ENCODE measurements around the gene LIN54. TPM values are rescaled to one million over a fixed set of nuclear protein-coding genes. Genes with fewer than 3 reads are reported as not detected.

The LIN54 gene
- total and polyA plus RNA-seq, 9 of the 15 experiments (the other 6 are each of a cell fraction or from before 2014, with no cell fraction given), result 2.2 to 22.5 (median 15.8) TPM

- TF ChIP-seq ARID3B (CRISPR knock-in tag; IDR thresholded peaks at IDR 0.05; ENCODE audit: borderline replicate concordance) (no peak), ETV1 (tag; conservative IDR thresholded peaks at IDR 0.05; ENCODE audit: low read depth) (peak; percentile 28; the same call in 1 of the 2 replicates), TOE1 (IDR thresholded peaks at IDR 0.05; ENCODE audit: borderline replicate concordance) (peak; percentile 95), TOE1 (CRISPR knock-in tag; IDR thresholded peaks at IDR 0.05; ENCODE audit: borderline replicate concordance, low read depth) (no peak), ZNF408 (CRISPR knock-in tag; IDR thresholded peaks at IDR 0.05; ENCODE audit: low read depth) (no peak), ZBTB7A (IDR thresholded peaks at IDR 0.05; ENCODE audit: borderline replicate concordance, control insufficient read depth, low read depth, low read length) (no peak), ZSCAN29 (IDR thresholded peaks at IDR 0.05) (no peak), HOMEZ (CRISPR knock-in tag; IDR thresholded peaks at IDR 0.05) (no peak), ZNF212 (CRISPR knock-in tag; IDR thresholded peaks at IDR 0.05) (no peak; the same call in 1 of the 2 replicates), EP400 (IDR thresholded peaks at IDR 0.05) (peak; percentile 90), SMAD4 (CRISPR knock-in tag; conservative IDR thresholded peaks at IDR 0.05) (peak; percentile 28), SNRNP70 (optimal IDR thresholded peaks at IDR 0.05; ENCODE audit: low read depth, low read length) (no peak), TAL1 (IDR thresholded peaks at IDR 0.05) (no peak), ELF4 (CRISPR knock-in tag; IDR thresholded peaks at IDR 0.05) (no peak), FOXJ3 (CRISPR knock-in tag; IDR thresholded peaks at IDR 0.05) (no peak), ZC3H8 (IDR thresholded peaks at IDR 0.05) (peak; percentile 41; the same call in 1 of the 2 replicates), USF2 (CRISPR knock-in tag; IDR thresholded peaks at IDR 0.05) (no peak), ESRRA (IDR thresholded peaks at IDR 0.05; ENCODE audit: borderline replicate concordance, low read depth) (peak; percentile 94), EP300 (IDR thresholded peaks at IDR 0.05; ENCODE audit: low read length) (peak; percentile 55; the same call in 1 of the 2 replicates)
- TF ChIP-seq, protein P1, sequence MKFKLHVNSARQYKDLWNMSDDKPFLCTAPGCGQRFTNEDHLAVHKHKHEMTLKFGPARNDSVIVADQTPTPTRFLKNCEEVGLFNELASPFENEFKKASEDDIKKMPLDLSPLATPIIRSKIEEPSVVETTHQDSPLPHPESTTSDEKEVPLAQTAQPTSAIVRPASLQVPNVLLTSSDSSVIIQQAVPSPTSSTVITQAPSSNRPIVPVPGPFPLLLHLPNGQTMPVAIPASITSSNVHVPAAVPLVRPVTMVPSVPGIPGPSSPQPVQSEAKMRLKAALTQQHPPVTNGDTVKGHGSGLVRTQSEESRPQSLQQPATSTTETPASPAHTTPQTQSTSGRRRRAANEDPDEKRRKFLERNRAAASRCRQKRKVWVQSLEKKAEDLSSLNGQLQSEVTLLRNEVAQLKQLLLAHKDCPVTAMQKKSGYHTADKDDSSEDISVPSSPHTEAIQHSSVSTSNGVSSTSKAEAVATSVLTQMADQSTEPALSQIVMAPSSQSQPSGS (CRISPR knock-in tag; IDR thresholded peaks at IDR 0.05), result no peak
- TF ChIP-seq, protein P2, sequence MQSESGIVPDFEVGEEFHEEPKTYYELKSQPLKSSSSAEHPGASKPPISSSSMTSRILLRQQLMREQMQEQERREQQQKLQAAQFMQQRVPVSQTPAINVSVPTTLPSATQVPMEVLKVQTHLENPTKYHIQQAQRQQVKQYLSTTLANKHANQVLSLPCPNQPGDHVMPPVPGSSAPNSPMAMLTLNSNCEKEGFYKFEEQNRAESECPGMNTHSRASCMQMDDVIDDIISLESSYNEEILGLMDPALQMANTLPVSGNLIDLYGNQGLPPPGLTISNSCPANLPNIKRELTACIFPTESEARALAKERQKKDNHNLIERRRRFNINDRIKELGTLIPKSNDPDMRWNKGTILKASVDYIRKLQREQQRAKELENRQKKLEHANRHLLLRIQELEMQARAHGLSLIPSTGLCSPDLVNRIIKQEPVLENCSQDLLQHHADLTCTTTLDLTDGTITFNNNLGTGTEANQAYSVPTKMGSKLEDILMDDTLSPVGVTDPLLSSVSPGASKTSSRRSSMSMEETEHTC (IDR thresholded peaks at IDR 0.05), result no peak
These were observed 24.2 kb upstream of the LIN54 start, which contains the start of gene COPS4 (continued) for GRCh38 chr4:83034630-83035494.
